ENCODE results near the gene CMC2. TPM values are rescaled to one million over a fixed set of nuclear protein-coding genes. Genes with fewer than 3 reads are reported as not detected.

Gene CMC2
- total RNA-seq, 1 donor from 2014 or later, result 96.3 TPM

- no peak for TF ChIP-seq CTCF (conservative IDR thresholded peaks at IDR 0.05; ENCODE audit: low read depth, low read length)
- H3K4me3 ChIP-seq (ENCODE audit: low read depth, low read length), result no peak overlapping the region
- DNase-seq (ENCODE audit: low read depth), result no peak
Observed at GRCh38 chr16:80936410-80936809, 70.3 kb downstream of the CMC2 start.

- no peak overlapping the region for H3K4me3 ChIP-seq (ENCODE audit: low read depth, low read length)
- no peak for DNase-seq (ENCODE audit: low read depth)
- no peak for TF ChIP-seq CTCF (conservative IDR thresholded peaks at IDR 0.05; ENCODE audit: low read depth, low read length)
Observed at GRCh38 chr16:80935691-80936090, 71.0 kb downstream of the CMC2 start.

- DNase-seq (ENCODE audit: low read depth), result peak; percentile 40
- no peak for TF ChIP-seq CTCF (conservative IDR thresholded peaks at IDR 0.05; ENCODE audit: low read depth, low read length)
- H3K4me3 ChIP-seq (ENCODE audit: low read depth, low read length), result peak overlapping the region; percentile 64
Observed at GRCh38 chr16:80932708-80933095, 74.0 kb downstream of the CMC2 start.

- DNase-seq (ENCODE audit: low read depth), result no peak
- H3K4me3 ChIP-seq (ENCODE audit: low read depth, low read length), result peak overlapping the region; percentile 64
- TF ChIP-seq CTCF (conservative IDR thresholded peaks at IDR 0.05; ENCODE audit: low read depth, low read length), result peak; percentile 4
Observed at GRCh38 chr16:80931801-80932707, 74.6 kb downstream of the CMC2 start.

GRCh38 chr16:80924372-80924978, 82.2 kb downstream of the CMC2 start:
- TF ChIP-seq CTCF (conservative IDR thresholded peaks at IDR 0.05; ENCODE audit: low read depth, low read length), result peak; percentile 91
- no peak overlapping the region for H3K4me3 ChIP-seq (ENCODE audit: low read depth, low read length)
- no peak for DNase-seq (ENCODE audit: low read depth)

GRCh38 chr16:80923356-80923755, 83.3 kb downstream of the CMC2 start:
- no peak for TF ChIP-seq CTCF (conservative IDR thresholded peaks at IDR 0.05; ENCODE audit: low read depth, low read length)
- no peak overlapping the region for H3K4me3 ChIP-seq (ENCODE audit: low read depth, low read length)
- DNase-seq (ENCODE audit: low read depth), result no peak

Other genes with a start within 250 kb of the CMC2 start
- gene CDYL2, start 202.3 kb downstream of the CMC2 start, total RNA-seq, result 5.4 and 8.0 TPM in 2 replicates
- 49.2 and 91.8 TPM in 2 replicates for gene CENPN, start 329 bp upstream of the CMC2 start, total RNA-seq
- gene ATMIN, start 29.0 kb upstream of the CMC2 start, total RNA-seq, result 21.2 and 30.5 TPM in 2 replicates
- 0.22 and 0.35 TPM in 2 replicates for gene C16orf46, start 70.4 kb upstream of the CMC2 start, total RNA-seq
- 38.7 and 49.1 TPM in 2 replicates for gene GCSH, start 89.5 kb upstream of the CMC2 start, total RNA-seq
- 0.58 and 2.7 TPM in 2 replicates for gene BCO1, start 231.8 kb upstream of the CMC2 start, total RNA-seq